HG03108 (cell line): Measurements from ENCODE around the gene HERPUD1.

Experiments
- ATAC-seq: cut with Tn5 transposase; IDR thresholded peaks from one replicate; pipeline ENCODE4 v1.9.1; 2021; ENCODE audit warnings: moderate library complexity; ENCODE audit not compliant: unreplicated experiment

HERPUD1 gene

DNA sequence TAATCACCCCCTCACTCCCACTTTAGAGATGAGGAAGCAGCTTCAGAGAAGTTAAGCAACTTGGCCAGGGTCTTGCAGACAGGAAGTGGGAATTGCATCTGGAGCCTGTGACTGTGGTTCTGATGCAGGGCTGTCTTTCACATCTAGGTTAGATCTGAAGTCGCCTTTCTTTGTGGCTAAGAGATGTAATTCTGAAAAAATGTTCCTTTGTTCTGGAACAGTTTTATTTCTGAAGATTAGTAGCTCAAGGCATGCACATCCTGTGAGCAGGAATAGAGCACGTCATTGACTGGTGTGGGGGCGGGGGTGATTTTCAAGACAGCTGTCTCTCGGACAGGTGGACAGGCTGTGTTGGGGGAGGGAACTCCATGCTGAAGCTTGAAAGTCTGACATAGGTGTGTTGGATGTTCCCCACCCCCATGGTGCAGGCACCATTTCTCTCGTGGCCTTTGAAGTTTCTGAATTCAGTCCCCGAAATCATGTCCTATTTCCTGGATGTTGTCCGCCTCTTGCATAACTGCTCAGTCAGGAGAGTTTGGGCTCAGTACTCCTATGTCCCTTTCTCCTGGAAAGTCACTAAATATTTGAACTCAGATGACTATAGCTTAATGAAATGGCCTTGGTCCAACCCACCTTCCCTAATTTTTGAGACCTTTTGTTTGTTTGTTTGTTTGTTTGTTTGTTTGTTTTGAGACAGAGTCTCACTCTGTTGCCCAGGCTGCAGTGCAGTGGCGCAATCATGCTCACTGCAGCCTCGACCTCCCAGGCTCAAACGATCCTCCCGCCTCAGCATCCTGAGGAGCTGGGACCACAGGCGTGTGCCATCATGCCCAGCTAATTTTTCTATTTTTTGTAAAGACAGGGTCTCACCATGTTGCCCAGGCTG lies 21.0 kb upstream of the HERPUD1 start:
- ATAC-seq: no peak

DNA sequence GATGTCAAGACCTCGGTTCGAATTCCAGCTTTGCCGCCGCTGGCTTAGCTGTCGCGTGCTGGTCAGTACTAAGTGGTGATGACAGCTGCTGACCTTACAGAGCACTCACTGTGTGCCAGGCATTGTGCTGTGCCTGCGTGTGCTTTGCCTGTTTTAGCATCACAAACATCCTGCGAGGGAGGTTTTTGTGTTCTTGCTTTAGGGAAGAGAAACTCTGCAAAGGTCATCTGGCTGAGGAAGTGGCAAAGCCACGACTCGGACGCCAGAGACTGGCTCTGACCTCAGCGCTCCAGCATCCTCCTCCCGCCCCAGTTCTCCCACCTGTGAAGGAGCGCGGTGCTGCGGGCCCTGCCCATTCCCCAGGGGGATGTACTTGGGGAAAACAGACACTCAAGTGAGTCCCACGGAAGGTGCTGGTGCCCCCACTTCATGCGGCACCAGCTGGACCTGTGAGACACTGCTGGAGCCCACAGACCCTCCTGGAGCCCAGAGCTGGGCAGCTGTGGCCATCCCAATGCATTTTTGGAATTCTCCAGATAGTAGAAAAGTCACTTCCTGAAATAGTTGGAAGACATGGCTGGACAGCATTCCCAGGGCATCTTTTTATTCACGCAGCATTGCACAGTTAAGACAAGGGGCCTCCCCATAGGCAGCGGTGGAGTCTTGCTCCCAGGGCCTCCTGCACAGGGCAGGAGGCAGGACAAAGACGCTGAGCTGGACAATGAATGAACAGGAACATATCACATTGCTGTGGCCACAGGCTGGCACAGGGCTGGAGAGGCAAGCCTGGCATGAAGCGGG lies 20.0 kb upstream of the HERPUD1 start:
- peak; percentile 64 for ATAC-seq

DNA sequence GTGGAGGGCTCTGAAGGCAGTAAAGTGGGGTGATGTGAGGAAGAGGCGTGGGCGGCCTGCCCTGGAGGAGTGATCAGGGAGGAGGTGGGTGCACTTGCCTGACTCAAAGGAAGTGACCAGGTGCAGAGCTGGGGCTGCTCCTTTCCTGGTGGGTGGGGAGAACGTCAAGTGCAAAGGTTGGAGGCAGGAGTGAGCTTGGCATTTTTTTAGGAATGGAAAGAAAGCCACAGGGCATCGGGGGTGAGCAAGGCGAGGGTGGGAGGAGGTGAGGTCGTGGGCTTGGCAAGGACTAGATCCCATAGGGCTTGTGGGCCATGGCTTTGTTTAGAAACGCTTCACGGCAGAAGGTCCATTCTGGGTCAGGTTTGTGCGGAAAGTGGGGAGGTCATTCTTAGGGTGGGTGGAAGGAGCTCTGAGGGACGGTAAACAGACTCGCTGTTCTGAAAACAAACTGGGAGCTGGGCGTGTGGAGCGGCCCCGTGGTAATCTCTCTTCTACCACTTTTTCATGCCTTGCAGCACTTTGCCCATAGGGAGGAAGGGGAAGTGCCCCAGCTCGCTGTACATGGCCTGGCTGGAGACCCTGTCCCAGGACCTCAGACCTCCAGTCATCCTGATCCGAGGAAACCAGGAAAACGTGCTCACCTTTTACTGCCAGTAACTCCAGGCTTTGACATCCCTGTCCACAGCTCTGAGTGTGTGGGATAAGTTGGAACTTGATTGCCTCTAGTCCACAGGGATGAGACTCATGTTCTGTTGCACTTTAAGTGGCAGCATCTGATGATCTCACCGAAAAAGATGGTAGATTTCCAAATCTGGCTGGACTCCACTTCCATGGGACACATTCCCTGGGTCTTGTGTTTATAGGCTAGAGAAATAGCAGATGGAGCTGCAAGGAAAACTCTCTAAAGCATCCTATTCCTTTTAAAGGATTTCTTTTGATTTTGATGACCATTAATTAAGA lies 18.9 kb upstream of the HERPUD1 start:
- no peak for ATAC-seq

DNA sequence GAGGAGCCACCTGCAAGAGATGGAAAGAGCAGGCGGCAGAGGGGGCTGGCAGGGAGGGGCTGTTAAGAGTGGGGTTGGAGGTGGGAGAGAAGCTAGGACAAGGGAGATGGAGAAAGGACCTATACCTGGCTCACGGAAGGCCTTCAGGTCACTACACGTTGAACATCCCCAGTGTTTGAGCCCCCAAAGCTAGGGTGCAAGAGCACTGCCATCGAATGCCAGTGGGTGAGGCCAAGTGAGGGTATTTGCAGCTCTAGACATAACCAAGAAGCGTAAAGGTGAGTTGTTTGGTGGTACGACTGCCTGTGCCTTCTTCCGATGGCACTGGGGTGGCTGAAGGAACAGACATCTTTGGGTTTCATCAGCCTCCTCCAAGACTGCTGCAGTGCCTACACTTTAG lies 17.0 kb upstream of the HERPUD1 start:
- no peak for ATAC-seq

DNA sequence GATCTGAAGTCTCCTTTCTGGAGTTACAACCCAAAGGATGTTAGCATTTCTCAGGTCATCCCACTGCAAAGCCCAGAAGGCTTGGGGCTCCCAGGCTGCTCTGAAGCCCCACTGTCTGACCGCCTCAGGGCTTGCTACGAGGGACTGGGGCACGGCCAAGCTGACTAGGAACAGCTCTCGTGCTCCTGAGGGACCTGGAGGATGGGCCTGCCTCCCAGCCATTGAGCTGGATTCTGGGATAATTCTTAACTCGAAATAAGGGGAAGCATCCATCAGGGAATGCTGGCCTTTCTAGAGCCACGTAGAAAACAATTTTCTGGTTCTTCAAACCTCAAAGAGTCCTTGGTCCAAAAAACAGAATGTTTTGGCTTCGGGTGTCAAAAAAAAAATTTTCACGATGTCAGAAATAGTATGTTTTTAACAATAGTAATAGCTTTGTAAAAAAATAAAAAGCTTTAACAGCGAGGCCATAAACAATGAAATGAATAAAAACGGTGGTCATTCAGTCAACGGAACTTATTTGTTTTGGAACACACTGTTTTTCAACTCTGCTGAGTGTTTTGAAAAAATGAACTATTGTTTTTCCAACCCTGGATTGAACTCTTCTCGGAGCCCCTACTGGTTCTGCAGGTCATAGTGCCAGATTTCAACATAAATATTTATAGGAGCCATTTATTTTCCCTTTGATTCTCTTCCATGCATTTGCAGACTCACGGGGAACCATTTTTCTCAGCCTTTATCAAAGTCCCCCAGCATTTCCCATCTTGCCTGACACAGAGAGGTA lies 16.4 kb upstream of the HERPUD1 start:
- no peak for ATAC-seq

DNA sequence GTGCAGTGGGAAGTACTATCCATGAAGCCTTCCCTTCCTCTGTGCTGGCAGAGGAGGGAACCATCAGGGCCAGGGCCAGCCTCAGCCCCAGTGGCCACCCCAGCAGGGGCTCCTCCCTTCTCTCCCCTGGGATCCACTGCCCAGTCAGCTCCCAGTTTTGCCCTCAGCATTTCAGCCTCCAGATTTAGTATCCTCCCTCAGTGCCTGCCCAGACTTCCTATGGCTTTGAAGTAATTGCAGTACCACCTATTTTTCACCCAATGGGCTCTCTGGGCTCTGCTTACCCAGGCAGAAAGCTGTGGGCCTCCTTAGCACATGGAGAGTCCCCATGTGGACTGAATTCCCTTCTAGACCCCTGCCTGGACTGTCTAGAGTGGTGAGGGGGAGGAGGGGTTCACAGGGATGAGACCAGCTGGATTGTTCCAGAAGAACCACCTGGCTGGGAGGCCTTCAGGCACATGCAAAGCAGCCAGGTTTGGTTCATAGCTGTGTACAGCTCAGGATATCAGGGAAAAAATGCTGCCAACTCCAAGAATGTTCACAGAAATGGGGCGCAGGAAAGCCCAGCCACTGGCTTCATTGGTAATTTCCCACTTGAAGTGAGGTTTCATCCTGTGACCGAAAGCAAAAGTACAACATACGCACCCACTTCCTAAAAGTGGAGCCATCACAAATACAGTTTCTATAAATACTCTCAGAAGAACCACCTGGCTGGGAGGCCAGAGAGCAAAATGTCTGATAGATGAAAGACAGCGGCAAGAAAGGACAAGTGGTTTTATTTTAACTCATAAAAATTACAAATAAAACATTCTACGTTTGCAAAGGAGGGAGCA lies 15.2 kb upstream of the HERPUD1 start:
- ATAC-seq: peak; percentile 56

DNA sequence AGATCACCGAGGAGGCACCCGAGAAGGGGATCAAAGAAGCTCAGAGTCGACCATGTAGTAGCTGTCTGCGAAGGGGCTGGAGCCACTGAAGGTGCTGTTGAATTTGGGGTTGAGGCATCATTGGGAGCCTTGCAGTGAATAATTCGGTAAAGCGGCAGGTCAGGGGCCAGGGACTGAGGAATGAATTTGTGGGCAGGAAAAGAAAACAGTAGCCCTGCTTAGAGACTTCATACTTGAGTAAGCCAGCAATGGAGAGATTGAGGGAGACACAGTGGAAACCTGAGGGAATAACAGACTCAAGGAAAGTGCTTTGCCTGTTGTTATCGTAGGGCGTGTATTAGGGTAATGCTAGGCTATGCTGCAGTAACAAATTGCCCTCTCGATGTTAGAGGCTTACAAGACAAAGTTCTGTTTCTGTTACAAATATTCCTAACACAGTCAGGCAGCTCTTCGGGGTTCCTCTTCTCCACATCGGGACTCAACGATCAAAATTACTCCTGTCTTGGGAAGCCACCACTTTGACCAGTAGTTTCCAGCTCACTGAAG lies 13.4 kb upstream of the HERPUD1 start:
- no peak for ATAC-seq

DNA sequence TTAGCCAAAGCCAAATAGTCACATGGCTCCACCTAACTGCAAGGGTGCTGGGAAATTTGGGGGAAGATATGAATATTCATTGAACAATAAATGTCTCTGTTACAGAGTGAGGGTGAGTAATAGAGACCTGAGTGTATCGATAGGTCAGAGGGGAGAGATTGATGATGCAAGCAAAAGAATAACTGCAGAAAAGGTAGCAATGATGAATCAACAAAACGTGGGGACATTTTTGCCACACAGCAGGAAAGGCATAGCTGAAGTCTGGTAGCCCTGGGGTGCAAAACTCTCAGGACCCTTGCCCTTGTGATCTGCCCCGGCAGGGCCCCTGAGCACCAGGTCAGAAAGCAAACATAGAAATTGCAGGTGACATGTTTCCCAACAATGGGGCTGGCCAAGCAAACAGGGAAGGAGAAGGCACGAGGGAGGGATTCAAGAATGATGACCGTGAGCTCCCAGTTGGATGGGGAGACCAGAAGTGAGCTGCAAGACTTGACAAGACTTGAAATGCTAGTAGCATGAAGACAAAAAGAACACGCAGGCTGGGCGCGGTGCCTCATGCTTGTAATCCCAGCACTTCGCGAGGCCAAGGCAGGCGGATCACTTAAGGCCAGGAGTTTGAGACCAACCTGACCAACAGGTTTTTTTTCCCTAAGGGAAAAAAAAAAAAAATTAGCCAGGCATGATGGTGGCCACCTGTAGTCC lies 12.7 kb upstream of the HERPUD1 start:
- no peak for ATAC-seq

DNA sequence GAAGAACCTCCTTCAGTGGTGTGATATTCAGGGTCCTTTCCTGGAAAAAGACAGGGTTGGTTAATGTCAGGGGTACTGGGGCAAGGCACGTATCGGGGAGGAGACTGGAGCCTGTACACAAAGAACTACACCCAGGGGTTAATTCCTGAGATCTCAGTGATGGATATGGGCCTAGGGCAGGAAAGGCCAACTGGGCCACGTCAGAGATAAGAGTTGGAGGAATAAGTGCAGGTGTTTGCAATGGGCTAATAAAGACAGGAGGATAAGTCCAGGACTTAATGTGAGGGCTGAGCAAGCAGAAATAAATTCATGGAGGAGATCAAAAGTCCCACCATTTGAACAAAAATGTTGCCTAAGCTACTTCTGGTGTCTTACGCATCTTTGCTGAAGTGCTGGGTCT lies 10.4 kb upstream of the HERPUD1 start:
- ATAC-seq: no peak

DNA sequence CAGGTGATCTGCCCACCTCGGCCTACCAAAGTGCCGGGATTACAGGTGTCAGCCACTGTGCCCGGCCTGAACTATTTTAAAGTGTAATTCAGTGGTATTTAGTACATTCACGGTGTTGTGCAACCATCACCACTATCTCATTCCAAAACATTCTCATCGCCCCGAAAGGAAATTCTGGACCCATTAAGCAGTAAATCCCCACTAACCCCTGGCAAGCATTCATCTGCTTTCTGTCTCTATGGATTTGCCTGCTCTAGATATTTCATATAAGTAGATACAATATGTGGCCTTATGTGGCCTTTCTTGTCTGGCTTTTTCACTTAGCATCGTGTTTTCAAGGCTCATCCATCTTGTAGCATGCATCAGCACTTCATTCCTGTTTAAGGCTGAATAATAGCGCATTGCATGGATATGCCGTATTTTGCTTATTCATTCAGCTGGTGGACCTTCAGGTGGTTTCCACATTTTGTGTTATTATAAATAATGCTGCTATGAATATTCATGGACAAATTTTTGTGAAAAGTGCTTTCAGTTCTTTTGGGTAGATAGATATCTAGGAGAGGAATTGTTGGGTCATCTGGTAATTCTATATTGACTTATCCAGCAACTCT lies 8.4 kb upstream of the HERPUD1 start:
- ATAC-seq: no peak

DNA sequence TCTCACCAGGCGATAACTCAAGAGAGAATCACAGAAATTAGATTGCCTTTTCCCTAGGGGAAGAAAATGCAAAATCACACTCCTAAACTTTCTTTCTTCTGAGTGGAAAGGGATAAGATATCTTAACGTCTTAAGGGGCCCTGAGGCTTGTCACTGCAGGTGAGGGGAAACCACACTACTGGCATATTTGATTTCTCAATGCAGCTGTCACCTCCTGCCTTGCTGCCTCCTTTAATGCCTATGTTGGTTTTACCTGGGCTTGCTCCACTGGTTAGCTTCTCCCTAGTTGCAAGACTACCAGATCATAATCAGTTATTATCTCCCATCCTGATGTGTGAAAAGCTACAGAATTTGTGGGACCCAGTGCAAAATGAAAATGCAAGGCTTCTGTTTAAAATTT lies 4.5 kb upstream of the HERPUD1 start:
- no peak for ATAC-seq

DNA sequence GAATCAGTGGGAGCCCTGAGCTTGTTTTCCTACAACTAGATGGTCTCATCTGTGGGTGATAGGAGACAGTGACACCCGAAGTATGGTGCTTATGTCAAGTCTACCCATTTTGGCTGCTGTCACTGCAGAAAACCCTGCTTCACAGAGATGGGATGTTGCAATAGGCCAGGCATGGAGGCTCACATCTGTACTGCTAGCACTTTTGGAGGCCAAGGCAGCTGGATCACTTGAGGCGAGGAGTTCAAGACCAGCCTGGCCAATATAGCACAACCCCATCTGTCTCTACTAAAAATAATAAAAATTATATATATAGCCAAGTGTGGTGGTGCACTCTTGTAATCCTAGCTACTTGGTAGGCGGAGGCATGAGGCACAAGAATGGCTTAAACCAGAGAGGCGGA lies 2.3 kb upstream of the HERPUD1 start:
- no peak for ATAC-seq

DNA sequence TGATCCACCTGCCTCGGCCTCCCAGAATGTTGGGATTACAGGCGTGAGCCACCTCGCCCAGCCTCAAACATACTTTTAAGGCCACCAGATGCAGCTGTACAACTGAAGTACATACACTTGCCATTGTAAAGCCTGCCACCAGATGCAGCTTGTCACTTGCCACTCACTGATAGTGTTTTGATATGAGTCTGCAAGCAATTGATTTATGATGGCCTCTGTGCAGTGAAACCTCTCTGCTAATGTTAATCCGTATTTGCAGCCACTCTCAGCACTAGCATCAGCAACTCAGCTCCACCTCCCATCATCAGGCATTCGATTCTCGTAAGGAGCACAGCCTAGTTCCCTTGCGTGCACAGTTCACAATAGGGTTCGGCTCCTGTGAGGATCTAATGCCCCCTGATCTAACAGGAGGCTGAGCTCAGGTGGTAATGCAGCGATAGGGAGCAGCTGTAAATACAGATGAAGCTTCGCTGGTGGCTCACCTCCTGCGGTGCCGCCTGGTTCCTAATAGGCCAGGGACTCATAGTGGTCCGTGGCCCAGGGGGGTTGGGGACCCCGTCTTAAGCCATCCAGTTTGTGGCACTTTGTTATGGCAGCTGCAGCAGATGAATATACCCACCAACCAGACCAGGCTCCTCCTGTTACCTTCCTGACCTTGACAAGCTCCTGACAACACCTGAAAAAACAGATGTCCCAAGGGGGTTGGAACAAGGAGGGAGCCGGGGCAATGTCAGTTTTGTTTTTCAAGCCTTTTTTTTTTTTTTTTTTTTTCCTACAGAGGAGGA lies 1.3 kb upstream of the HERPUD1 start:
- ATAC-seq: no peak

DNA sequence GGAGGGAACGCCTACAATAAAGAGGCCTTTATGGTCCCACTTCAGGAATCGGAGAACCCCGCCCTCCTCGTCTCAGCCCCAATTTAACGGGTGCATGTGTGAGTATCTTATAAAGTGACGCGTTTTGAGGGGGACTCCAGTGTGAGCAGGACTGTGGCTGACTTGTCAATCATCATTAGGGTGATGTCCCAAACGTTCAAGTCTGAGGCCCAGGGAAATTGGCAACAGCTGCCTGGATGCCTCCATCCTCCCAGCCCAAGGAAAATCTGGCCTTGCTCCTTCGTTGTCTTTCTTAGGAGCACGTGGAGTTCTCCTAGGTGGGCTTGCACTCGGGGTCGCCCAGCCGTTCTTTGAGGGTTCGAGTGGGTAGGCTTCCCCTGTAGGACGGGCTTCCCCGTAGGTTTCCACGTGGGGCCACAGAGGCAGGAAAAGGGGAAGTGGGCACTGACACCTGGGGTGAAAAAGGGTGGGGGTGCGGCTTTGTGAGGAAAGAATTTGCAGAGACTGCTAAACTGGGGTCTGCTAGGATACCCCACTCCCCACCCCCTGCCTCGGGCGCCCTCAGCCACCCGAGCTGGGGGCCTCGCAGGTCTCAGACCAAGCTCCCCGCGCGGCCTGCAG lies 561 bp upstream of the HERPUD1 start:
- peak; percentile 28 for ATAC-seq

DNA sequence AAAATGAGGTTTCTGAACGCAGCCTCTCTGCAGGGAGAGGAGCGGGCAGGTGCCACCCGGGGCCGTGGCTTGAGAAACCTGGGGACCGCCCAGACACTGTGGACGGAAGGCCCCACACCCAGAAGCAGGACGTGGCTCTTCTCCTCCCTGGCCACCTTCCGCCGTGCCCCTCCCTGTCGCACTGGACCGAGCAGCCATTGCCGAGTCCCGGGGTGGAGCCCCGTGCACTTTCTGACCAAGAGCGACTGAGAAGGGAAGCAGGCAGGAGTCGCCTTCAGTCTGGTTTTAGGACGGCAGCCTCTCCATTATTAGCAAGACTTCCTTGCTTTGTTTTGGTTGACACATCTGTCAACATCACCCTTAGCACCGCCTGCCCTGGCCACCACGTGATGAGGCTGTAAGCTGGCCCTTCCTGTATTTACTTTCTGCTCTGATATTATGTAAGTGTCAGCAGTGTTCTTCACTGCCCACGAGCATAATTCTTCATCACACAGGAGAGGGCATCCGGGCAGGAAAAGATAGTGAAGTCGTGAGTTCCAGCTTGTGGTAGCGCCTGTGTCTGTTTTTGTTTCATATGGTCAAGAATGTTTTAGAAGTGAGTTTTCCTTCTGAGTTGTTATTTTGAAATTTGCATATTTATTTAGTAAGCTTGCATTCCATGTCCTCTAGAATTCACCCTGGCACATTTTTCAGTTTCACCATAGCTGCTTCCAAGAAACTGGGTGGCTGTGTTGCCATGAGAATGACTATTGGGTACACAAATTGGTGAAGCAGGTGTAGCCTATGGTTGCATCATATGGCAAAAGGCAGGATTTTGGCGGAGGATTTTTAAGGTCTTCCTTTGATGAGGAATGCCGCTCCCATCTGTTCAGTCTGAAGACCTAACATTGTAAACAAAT lies 1.0 kb downstream of the HERPUD1 start:
- no peak for ATAC-seq
